ENCODE data around the gene SLC31A2.
A peak's percentile ranks its signal among the peaks of the same experiment; 100 is the strongest.
"Not testable (repeated sequence)": the region's sequence is repeated elsewhere in the genome, so short reads cannot be mapped to it uniquely, and the experiment has no call there.

Gene SLC31A2

GRCh38 chr9:113150670-113151611 lies at the start of gene SLC31A2:
Gene SLC31A2 (plus strand): TSS chr9:113151007. CDS start chr9:113151075, 68 bp downstream.
- DNase-seq (ENCODE audit: low read depth in 2 of 3, low spot score in 1 of 3): peak; percentile 73 to 90 (median 78)

DNA sequence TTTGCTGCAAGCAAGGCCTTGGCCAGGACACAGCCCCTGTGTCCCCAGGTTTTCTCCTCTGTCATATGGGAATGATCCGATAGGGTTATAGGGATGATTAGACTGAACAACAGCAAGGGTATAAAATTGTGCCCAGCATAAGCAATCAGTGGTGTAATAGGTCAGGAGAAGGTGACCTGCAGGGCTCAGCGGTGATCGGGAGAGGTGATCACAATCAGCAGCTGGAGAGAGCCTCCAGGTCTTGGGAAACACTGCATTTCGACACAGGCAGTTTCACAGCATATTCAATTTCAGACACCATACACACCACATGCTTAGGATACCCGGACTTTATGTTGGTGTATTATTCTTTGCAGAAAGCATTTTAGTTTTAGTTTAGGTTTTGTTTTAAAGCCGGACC lies 45.5 kb upstream of the SLC31A2 start:
- DNase-seq (ENCODE audit: low read depth in 2 of 3, low spot score in 1 of 3): not testable (repeated sequence)

DNA sequence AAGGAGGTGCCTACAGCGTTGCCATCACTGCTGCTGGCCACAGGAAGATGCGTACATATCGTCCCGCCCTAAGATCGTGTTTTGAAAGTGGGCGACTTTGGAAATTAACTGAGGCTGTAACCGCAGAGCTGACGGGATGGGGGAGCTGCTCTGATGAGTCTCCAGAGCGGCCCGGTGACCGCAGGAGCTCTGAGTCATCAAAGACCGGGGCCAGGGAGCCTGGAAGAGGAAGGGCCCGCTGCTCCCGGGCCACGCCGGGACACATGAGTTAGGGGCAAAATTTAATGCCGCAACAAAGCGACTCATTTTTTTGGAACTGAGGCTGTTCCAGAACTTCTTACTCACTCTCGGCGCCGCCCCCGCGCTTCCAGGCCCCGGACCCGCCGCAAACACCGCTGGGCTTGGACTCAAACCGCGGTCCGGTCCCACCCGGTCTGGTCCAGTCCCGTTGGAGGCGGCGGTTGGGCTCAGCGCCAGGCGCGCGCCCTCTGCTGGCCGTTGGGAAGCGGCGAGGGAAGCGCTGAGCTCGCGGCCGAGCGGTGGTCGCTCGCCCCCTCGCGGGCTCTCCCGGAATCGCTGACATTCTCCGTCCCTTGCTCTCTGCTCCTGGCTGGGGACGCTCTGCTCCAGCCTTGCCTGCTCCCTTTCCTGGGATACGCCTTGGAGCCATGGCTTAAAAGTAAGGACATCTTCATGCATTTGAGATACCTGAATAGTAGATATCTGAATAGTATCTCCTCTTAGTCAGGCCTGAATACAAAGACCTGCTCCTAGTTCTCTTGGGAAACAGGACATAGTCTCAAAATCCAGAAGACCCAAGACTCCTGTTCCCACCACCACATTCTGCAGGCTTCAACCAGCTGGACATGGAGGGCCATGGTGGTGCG lies 39.5 kb upstream of the SLC31A2 start:
- DNase-seq (ENCODE audit: low read depth in 2 of 3, low spot score in 1 of 3): peak in 1 of 3 donors; percentile 2

- not testable (repeated sequence) for DNase-seq (ENCODE audit: low read depth in 2 of 3, low spot score in 1 of 3)
Measured at GRCh38 chr9:113112706-113113510, 37.9 kb upstream of the SLC31A2 start.

GRCh38 chr9:113118829-113119228 lies 32.0 kb upstream of the SLC31A2 start:
- not testable (repeated sequence) for DNase-seq (ENCODE audit: low read depth in 2 of 3, low spot score in 1 of 3)

DNA sequence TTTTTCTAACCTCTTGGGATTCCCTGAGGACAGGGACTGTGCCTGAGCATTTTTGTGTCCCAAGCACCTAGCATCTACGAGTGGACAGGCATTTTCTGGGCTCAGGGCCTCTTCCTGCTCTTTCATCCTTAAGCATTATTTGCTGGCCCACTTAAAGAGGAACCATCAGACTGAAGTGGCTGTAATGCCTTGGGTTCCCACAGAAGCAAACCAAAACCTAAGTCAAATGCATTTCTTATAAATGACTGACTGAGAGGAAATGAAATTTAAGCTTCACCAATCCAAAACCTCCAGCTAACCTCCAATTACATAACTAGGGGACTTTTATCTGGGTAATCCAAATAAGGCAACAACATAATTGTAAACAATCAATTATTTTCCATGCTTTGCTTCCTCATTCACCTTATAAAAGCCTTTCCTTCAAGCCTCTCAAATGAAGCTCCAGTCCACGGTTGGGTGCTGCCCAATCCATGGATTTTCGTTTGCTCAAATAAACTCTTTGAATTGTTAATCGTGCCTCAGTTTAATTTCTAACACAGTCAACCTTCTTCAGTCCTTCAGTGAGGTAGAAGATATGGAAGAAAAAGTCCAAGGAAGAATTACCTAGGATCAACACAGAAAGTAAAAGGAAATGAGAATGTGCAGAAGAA lies 25.3 kb upstream of the SLC31A2 start:
- DNase-seq (ENCODE audit: low read depth in 2 of 3, low spot score in 1 of 3): no peak

DNA sequence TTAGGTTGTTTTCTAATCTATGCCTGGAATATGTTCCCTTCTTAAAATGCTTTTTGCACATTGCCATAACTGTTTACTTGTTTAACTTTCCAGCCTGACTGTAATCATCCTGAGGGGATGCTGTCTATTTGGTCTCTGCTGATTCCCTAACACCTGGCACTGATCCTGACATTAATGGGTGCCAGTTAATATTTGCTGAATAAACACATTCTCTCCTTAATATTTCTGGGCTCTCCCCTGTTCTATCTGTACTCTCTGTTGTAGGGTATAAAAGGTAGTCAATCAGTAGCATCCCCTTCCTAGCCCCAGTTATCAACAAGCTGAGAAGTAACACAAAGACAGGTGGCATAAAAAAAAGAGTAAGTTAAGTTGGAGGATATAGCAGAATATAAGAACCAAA lies 21.3 kb upstream of the SLC31A2 start:
- no peak for DNase-seq (ENCODE audit: low read depth in 2 of 3, low spot score in 1 of 3)

GRCh38 chr9:113129884-113130283 lies 20.9 kb upstream of the SLC31A2 start:
- no peak for DNase-seq (ENCODE audit: low read depth in 2 of 3, low spot score in 1 of 3)

DNA sequence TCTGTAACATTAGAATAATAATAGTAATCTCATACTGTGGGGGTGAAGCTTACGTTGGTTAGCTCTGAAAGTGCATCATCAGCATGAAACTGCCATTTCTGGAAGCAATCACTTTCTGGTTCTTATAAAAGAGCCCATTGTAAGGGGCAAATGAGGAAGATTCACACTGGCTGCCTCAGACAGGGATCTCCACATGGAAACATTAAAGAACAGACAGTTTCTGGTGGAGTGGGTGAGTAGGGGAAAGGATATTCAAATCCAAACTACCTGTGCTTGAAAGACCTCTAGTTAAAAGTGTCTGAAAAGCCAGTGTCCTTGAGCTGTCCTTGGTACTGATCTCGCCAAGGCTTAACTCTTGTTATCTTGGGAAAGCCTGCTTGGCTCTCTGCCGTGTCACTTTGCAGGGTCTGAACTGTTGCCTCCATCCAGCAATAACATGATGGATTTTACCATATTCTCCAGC lies 19.1 kb upstream of the SLC31A2 start:
- no peak for DNase-seq (ENCODE audit: low read depth in 2 of 3, low spot score in 1 of 3)

- DNase-seq (ENCODE audit: low read depth in 2 of 3, low spot score in 1 of 3): no peak
Measured at GRCh38 chr9:113137196-113138168, 13.3 kb upstream of the SLC31A2 start.

GRCh38 chr9:113138760-113139159 lies 12.0 kb upstream of the SLC31A2 start:
- no peak for DNase-seq (ENCODE audit: low read depth in 2 of 3, low spot score in 1 of 3)

DNA sequence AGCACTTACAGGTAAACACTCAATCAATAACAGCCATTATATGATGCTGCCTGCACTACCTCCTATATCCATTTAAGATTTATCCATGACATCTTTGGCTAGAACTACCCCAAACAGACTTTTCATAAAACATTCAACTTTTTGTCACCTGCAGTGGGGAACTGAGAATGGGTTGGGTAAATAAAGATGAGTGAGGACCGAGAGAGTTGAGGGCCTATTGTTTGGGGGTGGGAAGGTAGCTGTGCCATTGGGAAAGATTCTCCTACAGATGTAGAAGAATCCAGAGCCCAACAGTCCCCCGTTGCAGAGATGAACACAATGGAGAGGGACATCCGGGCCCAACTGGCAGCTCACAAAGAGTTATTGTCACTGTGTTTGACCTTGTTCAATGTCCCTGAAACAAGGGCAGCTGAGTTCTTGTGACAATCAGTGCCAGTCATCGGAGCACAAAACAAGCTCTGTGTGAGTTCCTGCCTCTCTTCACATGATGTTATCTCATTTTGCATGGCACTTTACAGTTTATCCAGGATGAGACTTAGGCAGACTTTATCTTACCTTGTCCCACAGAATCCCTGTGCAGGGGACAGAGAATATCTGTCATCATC lies 11.5 kb upstream of the SLC31A2 start:
- DNase-seq (ENCODE audit: low read depth in 2 of 3, low spot score in 1 of 3): no peak

DNA sequence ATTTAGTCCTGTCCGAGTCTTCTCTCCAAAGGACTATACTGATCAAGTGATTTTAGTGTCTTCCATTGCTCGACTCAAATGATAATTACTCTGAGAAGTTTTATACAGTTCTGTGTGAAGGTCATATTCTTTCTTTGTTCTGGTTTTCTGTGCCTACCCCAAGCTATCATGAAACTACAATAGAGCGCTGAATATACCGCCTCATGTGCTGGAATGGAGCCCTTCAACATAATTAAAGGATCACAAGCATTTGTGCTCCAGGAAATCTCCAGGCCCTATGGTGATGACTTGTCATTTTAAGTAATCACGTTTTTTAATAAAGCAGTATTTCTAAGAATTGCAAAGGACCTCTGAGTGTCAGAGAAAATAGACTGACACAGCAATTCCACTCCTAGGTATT lies 10.9 kb upstream of the SLC31A2 start:
- no peak for DNase-seq (ENCODE audit: low read depth in 2 of 3, low spot score in 1 of 3)

DNA sequence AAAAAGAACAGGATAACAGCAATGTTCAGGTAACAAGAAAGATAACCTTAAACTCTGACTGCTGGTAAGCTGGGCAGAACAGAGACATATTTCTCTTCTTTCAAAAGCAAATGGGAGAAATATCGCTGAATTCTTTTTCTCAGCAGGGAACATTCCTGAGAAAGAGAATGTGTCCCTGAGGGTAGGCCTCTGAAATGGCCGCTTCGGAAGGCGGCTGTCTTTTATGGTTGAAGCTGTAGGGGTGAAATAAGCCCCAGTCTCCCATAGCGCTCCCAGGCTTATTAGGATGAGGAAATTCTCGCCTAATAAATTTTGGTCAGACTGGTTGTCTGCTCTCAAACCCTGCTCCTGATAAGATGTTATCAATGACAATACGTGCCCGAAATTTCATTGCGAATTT lies 9.9 kb upstream of the SLC31A2 start:
- DNase-seq (ENCODE audit: low read depth in 2 of 3, low spot score in 1 of 3): not testable (repeated sequence)

DNA sequence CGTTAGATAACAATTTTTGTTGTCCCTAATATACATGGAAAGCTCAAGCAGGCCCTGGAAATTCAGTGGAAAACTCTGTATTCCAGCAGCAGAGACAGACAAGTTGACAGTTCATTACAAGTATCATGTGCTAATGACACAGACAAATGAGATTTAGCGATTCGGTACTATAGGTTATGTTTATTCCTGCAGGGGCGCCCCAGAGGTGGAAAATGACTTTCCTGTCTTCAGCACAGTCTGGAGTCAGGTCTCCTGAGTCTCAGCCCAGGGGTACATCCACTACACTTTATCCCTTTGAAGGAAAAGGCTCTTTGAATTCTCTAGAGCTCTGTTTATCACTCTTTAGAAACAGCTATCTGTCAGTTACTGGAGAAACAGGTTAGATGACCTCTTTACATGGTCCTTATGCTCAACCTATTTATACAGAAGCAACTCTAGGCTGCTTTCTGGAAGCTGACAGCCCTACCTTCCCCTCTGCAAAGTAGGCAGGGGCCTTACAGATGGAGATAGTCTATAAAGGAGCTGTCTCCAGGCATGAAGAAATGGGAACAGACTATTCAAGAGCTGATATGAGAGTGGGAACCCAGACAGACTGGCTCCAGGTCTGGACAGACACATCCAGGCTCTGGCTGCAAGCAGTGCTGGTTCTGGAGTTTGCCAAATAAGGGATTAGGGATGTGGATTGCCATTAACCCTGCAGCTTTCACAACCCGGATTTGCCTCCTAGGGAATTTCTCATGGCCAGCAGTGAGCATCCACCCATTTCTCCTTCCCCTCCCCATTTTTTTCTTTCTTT lies 7.2 kb upstream of the SLC31A2 start:
- DNase-seq (ENCODE audit: low read depth in 2 of 3, low spot score in 1 of 3): no peak

DNA sequence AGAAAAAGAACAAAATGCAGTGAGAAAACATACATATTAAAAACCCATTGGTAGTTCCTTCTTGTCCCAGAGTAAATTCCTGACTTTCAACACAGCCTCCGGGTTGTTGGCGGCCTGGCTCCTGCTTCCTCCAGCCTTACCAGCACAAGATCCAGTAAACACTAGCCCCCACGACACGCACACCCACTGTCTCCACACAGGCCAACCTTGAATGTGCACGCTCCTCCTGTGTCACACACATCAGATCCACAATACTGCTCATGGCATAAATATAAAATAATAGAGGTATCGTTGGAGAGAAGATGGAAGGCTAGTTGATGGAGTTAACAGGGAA lies 2.5 kb upstream of the SLC31A2 start:
- no peak for DNase-seq (ENCODE audit: low read depth in 2 of 3, low spot score in 1 of 3)

DNA sequence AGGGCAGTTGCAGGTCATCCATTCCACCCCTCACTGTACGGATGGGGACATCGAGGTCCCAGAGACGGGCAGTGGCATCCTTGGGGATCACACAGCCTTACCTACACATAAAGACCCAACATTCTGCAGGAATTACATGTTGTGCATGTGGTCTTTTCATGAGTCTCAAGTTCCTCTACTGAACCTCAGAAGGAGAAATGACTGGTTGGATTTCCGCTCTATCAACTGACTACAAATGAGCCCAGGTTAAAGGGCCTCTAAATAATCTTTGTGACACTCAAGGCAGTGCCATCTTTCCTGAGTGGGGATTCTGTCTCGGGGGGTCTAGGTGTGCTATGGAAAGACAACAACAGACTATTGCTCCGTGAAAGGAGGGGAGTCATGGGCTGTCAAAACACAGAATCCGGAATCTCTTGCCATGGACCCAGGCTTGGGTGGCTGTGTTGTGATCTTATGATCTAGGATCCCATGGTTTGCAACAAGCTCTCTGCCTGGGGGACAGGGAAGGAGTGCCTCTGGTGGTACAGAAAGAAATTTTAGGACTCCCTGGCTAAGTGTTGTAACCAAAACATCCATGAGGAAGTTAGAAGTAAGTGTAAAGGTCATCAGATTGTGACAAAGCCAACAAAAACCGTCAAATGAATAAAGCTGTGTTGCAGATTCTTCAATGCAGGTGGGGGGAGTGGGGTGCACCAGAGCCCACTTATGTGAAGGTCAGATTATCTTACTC lies 1.9 kb upstream of the SLC31A2 start:
- DNase-seq (ENCODE audit: low read depth in 2 of 3, low spot score in 1 of 3): no peak

Measured in stimulated activated CD4-positive, alpha-beta T cell treated with anti-CD3 and anti-CD28 coated beads, Interleukin-12 subunit alpha, Interleukin-12 subunit beta, amount 100 ng/mL, for 48 hours (primary cell).